Peyer's patch (tissue), 4 donors: ENCODE results near the gene ADGRG1. TPM values are rescaled to one million over a fixed set of nuclear protein-coding genes. Genes with fewer than 3 reads are reported as not detected.
"Not testable (repeated sequence)": the region's sequence is repeated elsewhere in the genome, so short reads cannot be mapped to it uniquely, and the experiment has no call there.

Experiments used
- DNase-seq, 3 donors: peaks; one replicate each; pipeline ENCODE4 v3.0.0-alpha.2; 2017 to 2019
- H3K27ac ChIP-seq, 4 donors: fragments of 200-600 bp; sonication (generic); one replicate each; pipeline ENCODE4 v1.5.1; 2016 to 2019
- H3K27me3 ChIP-seq, 2 donors: fragments of 200-600 bp; sonication (generic); one replicate each; pipeline ENCODE4 v1.5.1; 2019
- H3K36me3 ChIP-seq, 3 donors: fragments of 200-600 bp; sonication (generic); one replicate each; pipeline ENCODE4 v1.5.1; 2016 to 2019
- H3K4me1 ChIP-seq, 4 donors: fragments of 200-600 bp; sonication (generic); one replicate each; pipeline ENCODE4 v1.5.1; 2016 to 2019
- H3K4me3 ChIP-seq, 4 donors: fragments of 200-600 bp; sonication (generic); 1 replicate in 3 of 4; 2 replicates in 1 of 4; pipeline ENCODE4 v1.5.1; 2016 to 2019; ENCODE audit warnings: mild to moderate bottlenecking in 1 of 4
- H3K9me3 ChIP-seq, 4 donors: fragments of 200-600 bp; sonication (generic); one replicate each; pipeline ENCODE4 v1.5.1; 2016 to 2019; ENCODE audit warnings: mild to moderate bottlenecking in 1 of 4
- CTCF ChIP-seq, 6 experiments: fragments of 450-650 bp in 4 of 6; fragments of 200-600 bp in 2 of 6; sonication (generic) in 1 of 6; IDR thresholded peaks; one replicate each; pipeline ENCODE4 v1.5.1; 2017 to 2019; ENCODE audit warnings: antibody characterized with exemption in 6 of 6, mild to moderate bottlenecking in 3 of 6, moderate library complexity in 1 of 6
- POLR2A ChIP-seq, 2 donors: fragments of 450-650 bp; IDR thresholded peaks; one replicate each; pipeline ENCODE4 v1.5.1; 2017; ENCODE audit warnings: antibody characterized with exemption in 2 of 2, mild to moderate bottlenecking in 2 of 2, moderate library complexity in 2 of 2
- total RNA-seq, 4 donors: library from RNA; depleted of rRNA; stranded (reverse); fragments of >200 nt; gene quantifications; one replicate each; pipeline ENCODE4 v1.1.0, GENCODE V29; 2016

ADGRG1 gene
- total RNA-seq, 4 donors from 2014 or later = 12.8 to 50.3 (median 34.7) TPM

GRCh38 chr16:57669476-57670162 lies 41.2 kb downstream of the ADGRG1 start:
- no peaks in the 10 kb centered on the region for H3K36me3 ChIP-seq
- no peak for TF ChIP-seq POLR2A (IDR thresholded peaks at IDR 0.05)
- no peak for TF ChIP-seq CTCF (IDR thresholded peaks at IDR 0.05)
- H3K27me3 ChIP-seq = no peaks in the 10 kb centered on the region
- no peak overlapping the region for H3K4me3 ChIP-seq
- no peak overlapping the region for H3K27ac ChIP-seq
- H3K4me1 ChIP-seq = no peaks in the 10 kb centered on the region
- DNase-seq = no peak
- no peaks in the 10 kb centered on the region for H3K9me3 ChIP-seq

GRCh38 chr16:57670196-57670595 lies 41.8 kb downstream of the ADGRG1 start:
- no peak for DNase-seq
- Histone ChIP-seq H3K36me3 (no peaks in the 10 kb centered on the region), H3K27ac (no peak overlapping the region), H3K4me3 (no peak overlapping the region), H3K4me1 (no peaks in the 10 kb centered on the region), H3K9me3 (no peaks in the 10 kb centered on the region), H3K27me3 (no peaks in the 10 kb centered on the region)
- TF ChIP-seq CTCF (IDR thresholded peaks at IDR 0.05) = no peak
- TF ChIP-seq POLR2A (IDR thresholded peaks at IDR 0.05) = no peak

GRCh38 chr16:57671451-57671850 lies 43.0 kb downstream of the ADGRG1 start:
- not testable (repeated sequence) for H3K27ac ChIP-seq, H3K9me3 ChIP-seq, H3K36me3 ChIP-seq, H3K4me3 ChIP-seq, H3K27me3 ChIP-seq, H3K4me1 ChIP-seq, DNase-seq

- Histone ChIP-seq H3K4me3 (no peak overlapping the region), H3K27me3 (no peaks in the 10 kb centered on the region), H3K27ac (no peak overlapping the region), H3K4me1 (no peaks in the 10 kb centered on the region), H3K9me3 (no peaks in the 10 kb centered on the region), H3K36me3 (no peaks in the 10 kb centered on the region)
- no peak for DNase-seq
- no peak for TF ChIP-seq POLR2A (IDR thresholded peaks at IDR 0.05)
- no peak for TF ChIP-seq CTCF (IDR thresholded peaks at IDR 0.05)
These were observed 44.0 kb downstream of the ADGRG1 start for GRCh38 chr16:57672416-57672815.

- TF ChIP-seq CTCF (IDR thresholded peaks at IDR 0.05) (no peak), POLR2A (IDR thresholded peaks at IDR 0.05) (no peak)
- Histone ChIP-seq H3K27me3 (no peaks in the 10 kb centered on the region), H3K4me1 (no peaks in the 10 kb centered on the region), H3K27ac (no peak overlapping the region), H3K9me3 (no peaks in the 10 kb centered on the region), H3K36me3 (no peaks in the 10 kb centered on the region), H3K4me3 (no peak overlapping the region)
- no peak for DNase-seq
These were observed 44.4 kb downstream of the ADGRG1 start for GRCh38 chr16:57672824-57673223.

- TF ChIP-seq CTCF (IDR thresholded peaks at IDR 0.05) (no peak), POLR2A (IDR thresholded peaks at IDR 0.05) (no peak)
- DNase-seq = no peak
- Histone ChIP-seq H3K4me1 (no peaks in the 10 kb centered on the region), H3K4me3 (no peak overlapping the region), H3K27ac (no peak overlapping the region), H3K9me3 (no peaks in the 10 kb centered on the region), H3K36me3 (no peaks in the 10 kb centered on the region), H3K27me3 (no peaks in the 10 kb centered on the region)
These were observed 47.5 kb downstream of the ADGRG1 start for GRCh38 chr16:57675741-57676551.
